Activated CD8-positive, alpha-beta T cell treated with anti-CD3 and anti-CD28 coated beads for 36 hours (primary cell): ENCODE results near the gene CHRM1. TPM values are rescaled to one million over a fixed set of nuclear protein-coding genes. Genes with fewer than 3 reads are reported as not detected.

Source experiments
- ATAC-seq: fragments of 200-7000 bp; cut with Tn5 transposase; one replicate; pipeline ENCODE4 v1.10.0; 2021; ENCODE audit warnings: mild to moderate bottlenecking, moderate library complexity
- CTCF ChIA-PET: fragments of 350-600 bp; sonication (Branson Sonifier 250); formaldehyde crosslinking; loops from one replicate; lab custom pipeline; 2021; ENCODE audit warnings: antibody characterized with exemption; lab: Charles Lee
- POLR2A ChIA-PET: fragments of 350-600 bp; sonication (Branson Sonifier 250); formaldehyde crosslinking; loops from one replicate; lab custom pipeline; 2021; ENCODE audit warnings: antibody characterized with exemption; lab: Charles Lee
- DNase-seq: peaks from one replicate; pipeline ENCODE4 v3.0.0-alpha.2; 2020
- H3K27ac Mint-ChIP-seq: one replicate; pipeline ENCODE4 v1.8.0; 2021; ENCODE audit warnings: mild to moderate bottlenecking, mixed read lengths
- H3K27me3 Mint-ChIP-seq: one replicate; pipeline ENCODE4 v1.8.0; 2021; ENCODE audit warnings: mixed read lengths
- H3K36me3 Mint-ChIP-seq: one replicate; pipeline ENCODE4 v1.8.0; 2021; ENCODE audit warnings: low read depth, mixed read lengths
- H3K4me1 Mint-ChIP-seq: one replicate; pipeline ENCODE4 v1.8.0; 2021; ENCODE audit warnings: low read depth, mixed read lengths
- H3K4me3 Mint-ChIP-seq: one replicate; pipeline ENCODE4 v1.8.0; 2021; ENCODE audit warnings: mild to moderate bottlenecking, moderate library complexity, mixed read lengths
- H3K9me3 Mint-ChIP-seq: one replicate; pipeline ENCODE4 v1.8.0; 2021; ENCODE audit warnings: mixed read lengths
- intact Hi-C: fragments of 100-400 bp; cut with micrococcal nuclease; formaldehyde crosslinking; loops from one replicate; pipeline ENCODE4 v1.10.0; 2022
- total RNA-seq, 2 experiments: library from RNA; stranded (reverse); gene quantifications; one replicate each; pipeline ENCODE4 v1.2.3, GENCODE V29; 2021
- TF ChIP-seq, protein P1 (sequence below): fragments of 200-600 bp; IDR thresholded peaks from one replicate; pipeline ENCODE4 v1.8.0; 2022; ENCODE audit warnings: antibody characterized with exemption, mild to moderate bottlenecking

Gene CHRM1
- total RNA-seq, 2 experiments from 2014 or later = not detected

DNA sequence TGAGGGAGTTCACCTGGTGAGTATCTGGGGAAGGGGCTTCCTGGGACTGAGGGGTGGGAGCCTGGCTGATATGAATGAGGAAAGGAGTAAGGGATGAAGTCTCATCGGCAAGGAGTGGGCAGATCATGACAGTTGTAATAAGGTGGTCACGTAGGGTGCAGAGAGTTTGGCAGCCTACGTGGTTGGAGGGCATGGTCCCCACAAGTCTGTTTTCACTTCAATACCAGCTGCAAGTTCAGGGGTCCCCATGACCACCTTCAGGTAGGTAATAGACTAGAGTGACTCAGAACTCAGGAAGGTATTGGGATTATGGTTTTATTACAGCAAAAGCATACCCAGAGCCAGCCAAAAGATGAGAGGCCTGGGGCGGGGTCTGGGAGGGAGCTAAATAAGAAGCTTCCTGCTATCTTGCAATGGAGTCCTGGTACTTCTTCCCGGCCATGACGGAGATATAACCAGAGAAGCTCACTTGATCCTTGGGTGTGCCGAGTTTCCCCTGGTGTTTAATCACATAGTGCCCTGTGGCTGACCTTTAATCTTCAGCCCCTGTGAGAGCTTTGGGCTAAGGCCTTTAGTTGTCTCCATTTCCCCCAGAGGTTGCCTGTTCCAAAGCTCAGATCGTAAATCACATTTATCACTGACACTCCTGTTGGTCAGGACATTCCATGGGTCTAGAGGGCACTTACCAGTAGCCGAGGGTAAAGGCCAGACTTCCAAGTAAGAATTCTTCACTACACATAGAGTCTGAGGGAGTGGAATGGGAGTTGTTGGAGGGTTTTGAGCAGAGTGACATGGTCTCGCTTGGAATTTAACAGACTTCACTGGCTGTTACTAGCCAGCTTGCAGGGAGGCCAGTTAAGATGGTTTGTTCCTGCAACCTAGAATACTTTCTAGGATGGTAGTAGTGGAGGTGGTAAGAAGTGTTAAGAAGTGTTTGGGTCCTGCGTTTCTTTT is 31.4 kb downstream of the CHRM1 start:
- no peak overlapping the region for H3K4me3 Mint-ChIP-seq
- no peaks in the 10 kb centered on the region for H3K9me3 Mint-ChIP-seq
- peaks cover 35% of the 10 kb centered on the region for H3K4me1 Mint-ChIP-seq
- peak overlapping the region; percentile 57 for H3K27ac Mint-ChIP-seq
- H3K36me3 Mint-ChIP-seq = peaks cover 53% of the 10 kb centered on the region
- DNase-seq (peak; percentile 30), ATAC-seq (peak; percentile 29)
- intact Hi-C loops = no loop called here
- CTCF ChIA-PET = interaction anchor here (0.8 kb wide), 1 partner anchor 131 kb away, joined by 3 read pairs; no protein-coding TSS in a partner anchor
- TF ChIP-seq, protein P1, sequence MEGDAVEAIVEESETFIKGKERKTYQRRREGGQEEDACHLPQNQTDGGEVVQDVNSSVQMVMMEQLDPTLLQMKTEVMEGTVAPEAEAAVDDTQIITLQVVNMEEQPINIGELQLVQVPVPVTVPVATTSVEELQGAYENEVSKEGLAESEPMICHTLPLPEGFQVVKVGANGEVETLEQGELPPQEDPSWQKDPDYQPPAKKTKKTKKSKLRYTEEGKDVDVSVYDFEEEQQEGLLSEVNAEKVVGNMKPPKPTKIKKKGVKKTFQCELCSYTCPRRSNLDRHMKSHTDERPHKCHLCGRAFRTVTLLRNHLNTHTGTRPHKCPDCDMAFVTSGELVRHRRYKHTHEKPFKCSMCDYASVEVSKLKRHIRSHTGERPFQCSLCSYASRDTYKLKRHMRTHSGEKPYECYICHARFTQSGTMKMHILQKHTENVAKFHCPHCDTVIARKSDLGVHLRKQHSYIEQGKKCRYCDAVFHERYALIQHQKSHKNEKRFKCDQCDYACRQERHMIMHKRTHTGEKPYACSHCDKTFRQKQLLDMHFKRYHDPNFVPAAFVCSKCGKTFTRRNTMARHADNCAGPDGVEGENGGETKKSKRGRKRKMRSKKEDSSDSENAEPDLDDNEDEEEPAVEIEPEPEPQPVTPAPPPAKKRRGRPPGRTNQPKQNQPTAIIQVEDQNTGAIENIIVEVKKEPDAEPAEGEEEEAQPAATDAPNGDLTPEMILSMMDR = no peak
- H3K27me3 Mint-ChIP-seq = no peaks in the 10 kb centered on the region
- POLR2A ChIA-PET = interaction anchor here (0.7 to 15.6 kb wide), 12 partner anchors 8 to 74 kb away, joined by 3 to 495 read pairs (median 4); partner anchors contain the start of genes SLC3A2 and TEX54

DNA sequence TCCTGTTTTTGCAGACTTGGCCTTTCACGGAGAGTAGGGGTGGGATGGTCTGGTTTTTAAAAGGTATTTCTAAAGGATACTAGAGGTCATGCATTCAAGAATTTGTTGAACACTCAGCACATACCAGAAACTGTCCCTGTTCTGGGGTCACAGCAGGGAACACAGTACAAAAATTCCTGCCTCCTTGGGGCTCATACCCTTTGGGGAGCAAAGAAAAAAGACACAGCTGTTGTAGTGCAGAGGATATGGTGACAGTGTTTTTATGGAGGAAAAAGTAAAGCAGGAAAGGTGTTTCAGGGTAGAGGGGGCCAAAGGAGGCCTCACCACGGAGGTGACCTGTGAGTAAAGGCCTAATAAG is 32.1 kb downstream of the CHRM1 start:
- peak overlapping the region; percentile 57 for H3K27ac Mint-ChIP-seq
- POLR2A ChIA-PET = interaction anchor here (0.8 to 15.6 kb wide), 8 partner anchors 8 to 73 kb away, joined by 3 to 495 read pairs (median 4); partner anchors contain the start of genes SLC3A2 and TEX54

DNA sequence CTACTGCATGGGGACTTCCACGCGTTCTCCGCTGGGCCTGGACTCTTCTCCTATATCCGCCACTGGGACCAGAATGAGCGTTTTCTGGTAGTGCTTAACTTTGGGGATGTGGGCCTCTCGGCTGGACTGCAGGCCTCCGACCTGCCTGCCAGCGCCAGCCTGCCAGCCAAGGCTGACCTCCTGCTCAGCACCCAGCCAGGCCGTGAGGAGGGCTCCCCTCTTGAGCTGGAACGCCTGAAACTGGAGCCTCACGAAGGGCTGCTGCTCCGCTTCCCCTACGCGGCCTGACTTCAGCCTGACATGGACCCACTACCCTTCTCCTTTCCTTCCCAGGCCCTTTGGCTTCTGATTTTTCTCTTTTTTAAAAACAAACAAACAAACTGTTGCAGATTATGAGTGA is 32.8 kb downstream of the CHRM1 start:
- no peaks in the 10 kb centered on the region for H3K27me3 Mint-ChIP-seq
- POLR2A ChIA-PET = interaction anchor here (0.6 to 15.6 kb wide), 8 partner anchors 9 to 1025 kb away, joined by 3 to 495 read pairs (median 6); partner anchors contain the start of gene WDR74
- TF ChIP-seq, protein P1 = no peak
- no peak for ATAC-seq
- intact Hi-C loops = no loop called here
- DNase-seq = no peak
- H3K4me1 Mint-ChIP-seq = peaks cover 47% of the 10 kb centered on the region
- H3K4me3 Mint-ChIP-seq = no peak overlapping the region
- CTCF ChIA-PET = no interaction called here
- H3K27ac Mint-ChIP-seq = peak overlapping the region; percentile 57
- peaks cover 65% of the 10 kb centered on the region for H3K36me3 Mint-ChIP-seq
- no peaks in the 10 kb centered on the region for H3K9me3 Mint-ChIP-seq

More for the DNA sequence above, 32.1 kb downstream of the CHRM1 start:
- H3K36me3 Mint-ChIP-seq = peaks cover 58% of the 10 kb centered on the region
- no peak overlapping the region for H3K4me3 Mint-ChIP-seq
- DNase-seq (no peak), ATAC-seq (no peak)
- peaks cover 40% of the 10 kb centered on the region for H3K4me1 Mint-ChIP-seq
- TF ChIP-seq, protein P1 = no peak
- intact Hi-C loops = no loop called here
- H3K27me3 Mint-ChIP-seq = no peaks in the 10 kb centered on the region
- H3K9me3 Mint-ChIP-seq = no peaks in the 10 kb centered on the region
- CTCF ChIA-PET = interaction anchor here (0.8 kb wide), 1 partner anchor 132 kb away, joined by 3 read pairs; no protein-coding TSS in a partner anchor

GRCh38 chr11:62885137-62885750 is 35.9 kb downstream of the CHRM1 start:
- no peak for DNase-seq
- no peak for ATAC-seq
- Mint-ChIP-seq H3K9me3 (no peaks in the 10 kb centered on the region), H3K27ac (peak overlapping the region; percentile 77), H3K4me3 (peak overlapping the region; percentile 57), H3K36me3 (peaks cover 95% of the 10 kb centered on the region), H3K27me3 (no peaks in the 10 kb centered on the region), H3K4me1 (peaks cover 48% of the 10 kb centered on the region)
- CTCF ChIA-PET = interaction anchor here (0.7 to 6.1 kb wide), 8 partner anchors 9 to 138 kb away, joined by 3 to 34 read pairs (median 6); partner anchors contain the start of genes POLR2G and TMEM179B
- TF ChIP-seq, protein P1 = no peak
- POLR2A ChIA-PET = interaction anchor here (0.5 to 15.6 kb wide), 10 partner anchors 12 to 252 kb away, joined by 3 to 495 read pairs (median 5); partner anchors contain the start of gene WDR74
- intact Hi-C loops = no loop called here
